ENCODE data around the gene BTBD6. TPM values are rescaled to one million over a fixed set of nuclear protein-coding genes. Genes with fewer than 3 reads are reported as not detected.

Gene BTBD6
- total RNA-seq, 1 experiment from 2014 or later: 30.1 TPM

- Mint-ChIP-seq H3K4me1 (ENCODE audit: low read depth, unreplicated experiment) (no peaks in the 10 kb centered on the region), H3K9me3 (ENCODE audit: low read depth, unreplicated experiment) (no peaks in the 10 kb centered on the region), H3K36me3 (ENCODE audit: insufficient read depth, unreplicated experiment) (peaks cover 4% of the 10 kb centered on the region), H3K4me3 (ENCODE audit: low read depth, unreplicated experiment) (no peak overlapping the region), H3K27ac (ENCODE audit: unreplicated experiment) (no peak overlapping the region), H3K27me3 (ENCODE audit: unreplicated experiment) (no peaks in the 10 kb centered on the region)
- no peak for DNase-seq
- CTCF ChIA-PET: no interaction called here
- intact Hi-C loops (cut with micrococcal nuclease; ENCODE audit: unreplicated experiment): no loop called here
- TF ChIP-seq CTCF (IDR thresholded peaks at IDR 0.05; ENCODE audit: unreplicated experiment): no peak
- no TSS peak for BruUV-seq (replicated peaks)
Observed at GRCh38 chr14:105267820-105268548, 19.7 kb downstream of the BTBD6 start.

- TF ChIP-seq CTCF (IDR thresholded peaks at IDR 0.05; ENCODE audit: unreplicated experiment): no peak
- Mint-ChIP-seq H3K4me1 (ENCODE audit: low read depth, unreplicated experiment) (peaks cover 2% of the 10 kb centered on the region), H3K4me3 (ENCODE audit: low read depth, unreplicated experiment) (no peak overlapping the region), H3K9me3 (ENCODE audit: low read depth, unreplicated experiment) (no peaks in the 10 kb centered on the region), H3K36me3 (ENCODE audit: insufficient read depth, unreplicated experiment) (peaks cover 4% of the 10 kb centered on the region), H3K27me3 (ENCODE audit: unreplicated experiment) (no peaks in the 10 kb centered on the region), H3K27ac (ENCODE audit: unreplicated experiment) (no peak overlapping the region)
- intact Hi-C loops (cut with micrococcal nuclease; ENCODE audit: unreplicated experiment): no loop called here
- CTCF ChIA-PET: no interaction called here
- no peak for DNase-seq
- BruUV-seq (replicated peaks): no TSS peak
Observed at GRCh38 chr14:105268736-105269354, 20.5 kb downstream of the BTBD6 start.

GRCh38 chr14:105269405-105269804 lies 21.1 kb downstream of the BTBD6 start:
- no peak for DNase-seq
- H3K27me3 Mint-ChIP-seq (ENCODE audit: unreplicated experiment): no peaks in the 10 kb centered on the region
- intact Hi-C loops (cut with micrococcal nuclease; ENCODE audit: unreplicated experiment): no loop called here
- peaks cover 9% of the 10 kb centered on the region for H3K36me3 Mint-ChIP-seq (ENCODE audit: insufficient read depth, unreplicated experiment)
- CTCF ChIA-PET: interaction anchor here (0.7 kb wide), 1 partner anchor 67 kb away, joined by 4 read pairs; no protein-coding TSS in a partner anchor
- TF ChIP-seq CTCF (IDR thresholded peaks at IDR 0.05; ENCODE audit: unreplicated experiment): no peak
- H3K27ac Mint-ChIP-seq (ENCODE audit: unreplicated experiment): no peak overlapping the region
- no TSS peak for BruUV-seq (replicated peaks)
- no peaks in the 10 kb centered on the region for H3K9me3 Mint-ChIP-seq (ENCODE audit: low read depth, unreplicated experiment)
- H3K4me1 Mint-ChIP-seq (ENCODE audit: low read depth, unreplicated experiment): peaks cover 8% of the 10 kb centered on the region
- no peak overlapping the region for H3K4me3 Mint-ChIP-seq (ENCODE audit: low read depth, unreplicated experiment)

GRCh38 chr14:105271224-105271890 lies 23.0 kb downstream of the BTBD6 start:
- Mint-ChIP-seq H3K27ac (ENCODE audit: unreplicated experiment) (no peak overlapping the region), H3K4me1 (ENCODE audit: low read depth, unreplicated experiment) (peaks cover 9% of the 10 kb centered on the region), H3K27me3 (ENCODE audit: unreplicated experiment) (no peaks in the 10 kb centered on the region), H3K36me3 (ENCODE audit: insufficient read depth, unreplicated experiment) (peaks cover 10% of the 10 kb centered on the region), H3K4me3 (ENCODE audit: low read depth, unreplicated experiment) (no peak overlapping the region), H3K9me3 (ENCODE audit: low read depth, unreplicated experiment) (no peaks in the 10 kb centered on the region)
- no peak for DNase-seq
- intact Hi-C loops (cut with micrococcal nuclease; ENCODE audit: unreplicated experiment): no loop called here
- CTCF ChIA-PET: no interaction called here
- no peak for TF ChIP-seq CTCF (IDR thresholded peaks at IDR 0.05; ENCODE audit: unreplicated experiment)
- no TSS peak for BruUV-seq (replicated peaks)
